Fibroblast of the aortic adventitia (primary cell): ENCODE data around the gene PRKAG2. TPM values are rescaled to one million over a fixed set of nuclear protein-coding genes. Genes with fewer than 3 reads are reported as not detected.

Source experiments
- DNase-seq: peaks from one replicate; pipeline ENCODE4 v3.0.0-alpha.2; 2010; ENCODE audit warnings: low read depth
- H3K4me3 ChIP-seq: 2 replicates; pipeline ENCODE4 v1.5.1; 2011; ENCODE audit warnings: low read depth, mild to moderate bottlenecking, control low read depth, low read length, moderate library complexity
- CTCF ChIP-seq: IDR thresholded peaks from 2 replicates; pipeline ENCODE4 v1.5.1; 2011; ENCODE audit warnings: mild to moderate bottlenecking, low read length, control low read depth, inconsistent platforms; ENCODE audit not compliant: insufficient read depth
- total RNA-seq: library from RNA; depleted of rRNA; stranded (reverse); fragments of >200 nt; gene quantifications from 2 replicates; pipeline ENCODE4 v1.2.3, GENCODE V29; 2012; ENCODE audit warnings: low replicate concordance

PRKAG2 gene
- total RNA-seq, 1 donor: 10.0 TPM

- DNase-seq: no peak
- no peak overlapping the region for H3K4me3 ChIP-seq
- TF ChIP-seq CTCF: no peak
These were observed 138.0 kb downstream of the PRKAG2 start for GRCh38 chr7:151738925-151739324.

- peak overlapping the region; percentile 3 for H3K4me3 ChIP-seq
- TF ChIP-seq CTCF: peak; percentile 62
- DNase-seq: peak; percentile 96
These were observed 140.5 kb downstream of the PRKAG2 start for GRCh38 chr7:151736403-151736909.

GRCh38 chr7:151735851-151736402 lies 141.0 kb downstream of the PRKAG2 start:
- no peak for TF ChIP-seq CTCF
- peak overlapping the region; percentile 6 for H3K4me3 ChIP-seq
- DNase-seq: no peak

- H3K4me3 ChIP-seq: no peak overlapping the region
- TF ChIP-seq CTCF: no peak
- DNase-seq: no peak
These were observed 141.6 kb downstream of the PRKAG2 start for GRCh38 chr7:151735186-151735850.

- no peak for TF ChIP-seq CTCF
- no peak overlapping the region for H3K4me3 ChIP-seq
- DNase-seq: no peak
These were observed 143.9 kb downstream of the PRKAG2 start for GRCh38 chr7:151732834-151733592.

GRCh38 chr7:151732292-151732691 lies 144.6 kb downstream of the PRKAG2 start:
- no peak overlapping the region for H3K4me3 ChIP-seq
- no peak for TF ChIP-seq CTCF
- no peak for DNase-seq
